ENCODE data around the gene SETBP1. TPM values are rescaled to one million over a fixed set of nuclear protein-coding genes. Genes with fewer than 3 reads are reported as not detected.

SETBP1 gene
- total RNA-seq, 1 experiment from 2014 or later, result 9.6 TPM

GRCh38 chr18:44897411-44897810 is 216.7 kb downstream of the SETBP1 start:
- ATAC-seq, result no peak
- Mint-ChIP-seq H3K36me3 (peaks cover 4% of the 10 kb centered on the region; the same call in 1 of the 2 replicates), H3K9me3 (peaks cover 7% of the 10 kb centered on the region; the same call in 1 of the 2 replicates), H3K27ac (no peak overlapping the region), H3K4me1 (peaks cover 20% of the 10 kb centered on the region), H3K27me3 (ENCODE audit: low read depth) (no peaks in the 10 kb centered on the region), H3K4me3 (no peak overlapping the region)
- CTCF ChIA-PET, result no interaction called here
- no peak for TF ChIP-seq ZNF121 (CRISPR knock-in tag; IDR thresholded peaks at IDR 0.05)
- TF ChIP-seq, protein P1, sequence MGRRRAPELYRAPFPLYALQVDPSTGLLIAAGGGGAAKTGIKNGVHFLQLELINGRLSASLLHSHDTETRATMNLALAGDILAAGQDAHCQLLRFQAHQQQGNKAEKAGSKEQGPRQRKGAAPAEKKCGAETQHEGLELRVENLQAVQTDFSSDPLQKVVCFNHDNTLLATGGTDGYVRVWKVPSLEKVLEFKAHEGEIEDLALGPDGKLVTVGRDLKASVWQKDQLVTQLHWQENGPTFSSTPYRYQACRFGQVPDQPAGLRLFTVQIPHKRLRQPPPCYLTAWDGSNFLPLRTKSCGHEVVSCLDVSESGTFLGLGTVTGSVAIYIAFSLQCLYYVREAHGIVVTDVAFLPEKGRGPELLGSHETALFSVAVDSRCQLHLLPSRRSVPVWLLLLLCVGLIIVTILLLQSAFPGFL (CRISPR knock-in tag; IDR thresholded peaks at IDR 0.05; ENCODE audit: borderline replicate concordance), result no peak
- no peak for TF ChIP-seq GTF2I (CRISPR knock-in tag; conservative IDR thresholded peaks at IDR 0.05)
- TF ChIP-seq ZBTB43 (CRISPR knock-in tag; IDR thresholded peaks at IDR 0.05), result no peak
- no peak for TF ChIP-seq OVOL2 (CRISPR knock-in tag; IDR thresholded peaks at IDR 0.05; ENCODE audit: borderline replicate concordance)
- no peak for TF ChIP-seq ATF3 (CRISPR knock-in tag; conservative IDR thresholded peaks at IDR 0.05)
- no peak for TF ChIP-seq FOXP1 (CRISPR knock-in tag; IDR thresholded peaks at IDR 0.05; ENCODE audit: borderline replicate concordance)
- TF ChIP-seq ESRRA (CRISPR knock-in tag; IDR thresholded peaks at IDR 0.05; ENCODE audit: borderline replicate concordance), result no peak
- TF ChIP-seq, protein P2, sequence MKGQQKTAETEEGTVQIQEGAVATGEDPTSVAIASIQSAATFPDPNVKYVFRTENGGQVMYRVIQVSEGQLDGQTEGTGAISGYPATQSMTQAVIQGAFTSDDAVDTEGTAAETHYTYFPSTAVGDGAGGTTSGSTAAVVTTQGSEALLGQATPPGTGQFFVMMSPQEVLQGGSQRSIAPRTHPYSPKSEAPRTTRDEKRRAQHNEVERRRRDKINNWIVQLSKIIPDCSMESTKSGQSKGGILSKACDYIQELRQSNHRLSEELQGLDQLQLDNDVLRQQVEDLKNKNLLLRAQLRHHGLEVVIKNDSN (CRISPR knock-in tag; IDR thresholded peaks at IDR 0.05), result no peak
- TF ChIP-seq HMGA2 (CRISPR knock-in tag; IDR thresholded peaks at IDR 0.05), result no peak
- no peak for TF ChIP-seq ZNF671 (CRISPR knock-in tag; IDR thresholded peaks at IDR 0.05)
- TF ChIP-seq JUN (CRISPR knock-in tag; IDR thresholded peaks at IDR 0.05), result no peak
- no peak for TF ChIP-seq SOX15 (CRISPR knock-in tag; IDR thresholded peaks at IDR 0.05)
- no peak for TF ChIP-seq ZNF232 (CRISPR knock-in tag; IDR thresholded peaks at IDR 0.05)
- TF ChIP-seq PRRX2 (CRISPR knock-in tag; IDR thresholded peaks at IDR 0.05), result no peak
- TF ChIP-seq, protein P3, sequence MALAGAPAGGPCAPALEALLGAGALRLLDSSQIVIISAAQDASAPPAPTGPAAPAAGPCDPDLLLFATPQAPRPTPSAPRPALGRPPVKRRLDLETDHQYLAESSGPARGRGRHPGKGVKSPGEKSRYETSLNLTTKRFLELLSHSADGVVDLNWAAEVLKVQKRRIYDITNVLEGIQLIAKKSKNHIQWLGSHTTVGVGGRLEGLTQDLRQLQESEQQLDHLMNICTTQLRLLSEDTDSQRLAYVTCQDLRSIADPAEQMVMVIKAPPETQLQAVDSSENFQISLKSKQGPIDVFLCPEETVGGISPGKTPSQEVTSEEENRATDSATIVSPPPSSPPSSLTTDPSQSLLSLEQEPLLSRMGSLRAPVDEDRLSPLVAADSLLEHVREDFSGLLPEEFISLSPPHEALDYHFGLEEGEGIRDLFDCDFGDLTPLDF (CRISPR knock-in tag; IDR thresholded peaks at IDR 0.05), result no peak
- no peak for DNase-seq (ENCODE audit: low spot score)
- POLR2A ChIA-PET, result no interaction called here

GRCh38 chr18:44897816-44898215 is 217.1 kb downstream of the SETBP1 start:
- peaks cover 20% of the 10 kb centered on the region for H3K4me1 Mint-ChIP-seq
- ATAC-seq, result peak; percentile 32; the same call in 1 of the 2 replicates
- CTCF ChIA-PET, result interaction anchor here (2.5 kb wide), 1 partner anchor 315 kb away, joined by 10 read pairs; no protein-coding TSS in a partner anchor
- H3K4me3 Mint-ChIP-seq, result no peak overlapping the region
- H3K27me3 Mint-ChIP-seq (ENCODE audit: low read depth), result no peaks in the 10 kb centered on the region
- no peak for DNase-seq (ENCODE audit: low spot score)
- POLR2A ChIA-PET, result no interaction called here
- peaks cover 4% of the 10 kb centered on the region; the same call in 1 of the 2 replicates for H3K9me3 Mint-ChIP-seq
- no peak overlapping the region for H3K27ac Mint-ChIP-seq
- H3K36me3 Mint-ChIP-seq, result 0 out of 2 replicates have a peak, but pooled peaks cover under 1% of the 10 kb centered on the region
- TF ChIP-seq, protein P4, sequence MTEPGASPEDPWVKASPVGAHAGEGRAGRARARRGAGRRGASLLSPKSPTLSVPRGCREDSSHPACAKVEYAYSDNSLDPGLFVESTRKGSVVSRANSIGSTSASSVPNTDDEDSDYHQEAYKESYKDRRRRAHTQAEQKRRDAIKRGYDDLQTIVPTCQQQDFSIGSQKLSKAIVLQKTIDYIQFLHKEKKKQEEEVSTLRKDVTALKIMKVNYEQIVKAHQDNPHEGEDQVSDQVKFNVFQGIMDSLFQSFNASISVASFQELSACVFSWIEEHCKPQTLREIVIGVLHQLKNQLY (CRISPR knock-in tag; IDR thresholded peaks at IDR 0.05), result no peak
- TF ChIP-seq ELF4 (CRISPR knock-in tag; IDR thresholded peaks at IDR 0.05; ENCODE audit: low read depth) (no peak), TEAD1 (CRISPR knock-in tag; IDR thresholded peaks at IDR 0.05) (no peak), SMAD4 (CRISPR knock-in tag; IDR thresholded peaks at IDR 0.05) (no peak), E2F5 (CRISPR knock-in tag; IDR thresholded peaks at IDR 0.05) (no peak), ATF1 (CRISPR knock-in tag; IDR thresholded peaks at IDR 0.05) (no peak), NFATC4 (CRISPR knock-in tag; IDR thresholded peaks at IDR 0.05) (no peak), ETV6 (CRISPR knock-in tag; IDR thresholded peaks at IDR 0.05) (no peak), STAT6 (CRISPR knock-in tag; conservative IDR thresholded peaks at IDR 0.05; ENCODE audit: low read depth) (no peak), CREB1 (CRISPR knock-in tag; IDR thresholded peaks at IDR 0.05) (no peak), SOX15 (CRISPR knock-in tag; IDR thresholded peaks at IDR 0.05) (no peak), ZNF416 (CRISPR knock-in tag; IDR thresholded peaks at IDR 0.05) (no peak)
- TF ChIP-seq, protein P5, sequence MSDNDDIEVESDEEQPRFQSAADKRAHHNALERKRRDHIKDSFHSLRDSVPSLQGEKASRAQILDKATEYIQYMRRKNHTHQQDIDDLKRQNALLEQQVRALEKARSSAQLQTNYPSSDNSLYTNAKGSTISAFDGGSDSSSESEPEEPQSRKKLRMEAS (CRISPR knock-in tag; IDR thresholded peaks at IDR 0.05), result no peak
